Stimulated activated naive CD4-positive, alpha-beta T cell (primary cell): ENCODE data around the gene CCL18.
"Not testable (repeated sequence)": the region's sequence is repeated elsewhere in the genome, so short reads cannot be mapped to it uniquely, and the experiment has no call there.

Source experiments
- DNase-seq, 6 experiments: peaks; one replicate each; lab custom pipeline; 2025; lab: John Stamatoyannopoulos, UW

CCL18 gene

DNA sequence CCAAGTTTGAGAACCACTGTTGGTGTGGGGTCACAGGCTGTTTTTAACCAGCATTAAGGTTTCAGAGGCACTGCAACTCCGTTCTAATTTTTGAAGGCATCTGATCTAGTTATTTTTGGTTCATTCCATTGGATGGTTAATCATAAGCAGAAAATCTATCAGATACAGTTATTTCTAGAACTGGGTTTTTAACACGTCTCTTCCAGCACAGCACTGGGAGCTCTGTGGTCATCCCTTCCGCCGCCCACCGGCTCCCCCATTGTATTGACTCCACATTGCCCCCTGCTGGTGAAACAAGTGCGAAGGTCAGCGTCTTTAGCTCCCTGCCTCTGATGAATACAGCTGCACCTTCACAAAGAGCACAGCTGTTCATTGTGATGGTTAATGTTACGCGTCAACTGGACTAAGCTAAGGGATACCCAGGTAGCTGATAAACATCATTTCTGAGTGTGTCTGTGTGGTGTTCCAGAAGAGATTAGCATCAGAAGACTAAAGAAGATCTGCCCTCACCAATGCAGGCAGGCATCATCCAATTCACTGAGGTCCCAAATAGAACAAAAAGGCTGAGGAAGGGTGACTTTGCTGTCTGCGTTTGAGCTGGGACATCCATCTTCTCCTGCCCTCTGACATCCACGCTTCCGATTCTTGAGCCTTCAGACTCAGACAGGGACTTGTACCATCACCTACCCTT is 8.5 kb downstream of the CCL18 start:
- DNase-seq, result peak in 4 of 6 experiments; percentile 1 to 21 (median 4)

DNA sequence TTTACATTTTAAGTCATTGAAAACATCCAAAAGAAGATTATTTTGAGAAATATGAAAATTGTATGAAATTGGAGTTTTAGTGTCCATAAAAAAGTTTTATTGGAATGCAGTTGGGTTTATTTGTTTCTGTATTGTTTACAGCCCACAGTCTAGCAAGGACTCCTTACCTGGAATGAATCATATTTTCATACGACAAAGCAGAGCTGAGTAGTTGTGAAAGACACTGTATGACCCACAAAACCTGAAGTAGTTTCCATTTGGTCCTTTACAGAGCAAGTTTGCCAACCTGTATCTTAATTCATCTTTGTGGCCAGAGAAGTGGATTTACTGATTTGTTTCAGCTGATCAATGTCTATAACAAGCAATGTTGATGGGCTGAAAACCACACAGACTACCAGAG is 10.3 kb downstream of the CCL18 start:
- DNase-seq, result no peak

DNA sequence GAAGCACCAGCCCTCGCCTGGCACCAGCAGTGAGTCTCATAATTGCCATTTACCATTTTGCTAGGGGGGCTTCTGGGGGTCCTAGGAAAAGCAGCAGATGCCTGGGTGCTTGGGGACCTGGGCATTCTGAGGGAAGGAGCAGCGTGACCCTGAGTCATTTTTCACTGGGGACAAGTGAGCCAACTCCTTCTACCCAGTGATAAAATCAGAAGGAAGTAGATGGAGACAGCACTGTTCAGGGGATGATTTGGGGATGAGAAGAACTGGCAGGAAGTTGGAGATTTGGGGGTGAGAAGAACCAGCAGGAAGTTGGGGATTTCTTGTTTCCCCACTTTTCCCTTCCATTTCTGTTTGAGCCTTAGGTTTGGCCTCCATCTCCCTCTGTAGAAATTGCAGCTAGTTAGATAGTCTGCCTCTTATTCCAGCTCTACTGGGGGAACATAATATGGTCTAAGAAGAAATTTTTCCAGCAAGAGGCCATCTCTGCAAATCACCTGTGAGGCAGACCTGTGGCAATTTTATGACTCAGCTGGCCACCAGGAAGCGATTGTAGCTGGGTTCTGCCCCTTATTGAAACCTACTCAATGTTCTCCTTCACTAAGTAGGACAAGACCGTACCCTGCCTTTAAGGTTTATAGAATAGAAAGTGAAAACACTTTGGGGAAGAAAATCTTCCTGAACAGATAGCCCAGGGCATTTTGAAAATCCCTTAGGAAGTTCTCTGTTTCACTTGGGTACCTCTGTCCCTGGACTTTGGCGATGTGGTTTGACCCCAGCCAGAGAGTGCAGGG is 17.8 kb downstream of the CCL18 start:
- not testable (repeated sequence) for DNase-seq

- DNase-seq, result not testable (repeated sequence)
Observed at GRCh38 chr17:36082482-36083120, 18.5 kb downstream of the CCL18 start.

- not testable (repeated sequence) for DNase-seq
Observed at GRCh38 chr17:36083691-36084090, 19.6 kb downstream of the CCL18 start.

DNA sequence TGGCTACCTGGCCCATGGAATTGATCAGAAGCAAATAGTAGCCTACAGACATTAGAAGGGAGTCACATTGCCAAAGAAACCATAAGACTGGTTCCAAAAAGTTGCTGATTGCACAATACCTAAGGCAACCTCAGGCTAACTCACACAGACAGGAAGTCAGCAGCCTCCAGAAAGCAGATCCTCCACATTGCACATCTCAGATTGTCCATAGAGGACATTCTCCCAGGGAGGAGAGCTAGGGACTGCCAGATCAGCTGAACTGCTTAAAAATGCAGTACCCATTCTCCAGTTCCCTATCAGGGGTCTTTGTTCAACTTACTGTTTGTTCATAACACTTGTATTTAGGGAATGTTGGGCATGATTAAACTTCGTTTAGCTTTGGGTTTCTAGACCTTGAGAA is 21.7 kb downstream of the CCL18 start:
- no peak for DNase-seq

DNA sequence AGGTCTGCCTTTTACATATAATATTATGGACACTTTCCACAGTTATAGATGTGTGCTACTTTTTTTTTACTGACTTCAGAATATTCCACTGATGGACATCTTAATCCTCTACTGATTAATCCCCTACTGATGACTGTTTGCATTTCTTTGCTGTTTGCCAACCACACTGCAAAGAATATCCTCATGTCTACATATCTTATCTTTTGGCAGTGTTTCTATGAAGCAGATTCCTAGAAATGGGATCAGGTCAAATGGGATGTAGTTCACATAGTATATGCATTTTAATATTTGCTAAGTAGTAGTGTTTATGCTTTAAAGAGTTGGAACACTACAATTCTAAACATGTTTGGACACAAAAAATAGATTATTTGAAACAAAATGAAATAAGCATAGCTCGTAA is 22.7 kb downstream of the CCL18 start:
- no peak for DNase-seq

- not testable (repeated sequence) for DNase-seq
Observed at GRCh38 chr17:36087471-36087870, 23.4 kb downstream of the CCL18 start.

DNA sequence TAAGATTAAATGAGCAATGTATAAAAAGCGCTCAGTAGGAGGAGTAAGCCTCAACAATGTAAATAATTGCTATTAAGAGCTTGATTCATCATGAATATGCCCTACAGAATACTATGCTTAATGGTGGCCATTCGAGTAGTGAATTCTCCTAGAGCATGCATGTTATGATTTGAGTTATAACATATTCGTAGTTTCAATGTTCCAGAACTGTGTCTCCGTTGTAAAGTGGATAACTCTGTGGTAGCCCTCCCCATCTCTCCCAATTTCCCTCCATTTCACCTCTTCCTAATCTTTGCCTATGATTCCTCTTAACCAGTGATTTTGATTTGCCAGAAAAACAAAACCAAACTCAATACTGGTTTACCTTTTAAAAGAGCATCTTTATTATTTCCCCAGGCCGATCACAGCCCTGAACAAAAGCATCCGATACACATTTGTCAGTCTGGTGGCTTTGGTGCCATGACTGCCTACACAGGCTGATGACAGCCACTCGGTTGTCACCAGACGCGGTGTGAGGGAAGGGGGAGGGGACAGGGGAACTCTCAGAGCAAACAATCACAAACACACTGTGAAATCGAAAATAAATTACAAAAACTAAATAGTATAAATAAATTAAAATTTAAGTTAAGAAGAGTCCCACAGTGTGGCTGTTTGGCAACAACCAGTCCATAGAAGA is 24.0 kb downstream of the CCL18 start:
- not testable (repeated sequence) for DNase-seq

DNA sequence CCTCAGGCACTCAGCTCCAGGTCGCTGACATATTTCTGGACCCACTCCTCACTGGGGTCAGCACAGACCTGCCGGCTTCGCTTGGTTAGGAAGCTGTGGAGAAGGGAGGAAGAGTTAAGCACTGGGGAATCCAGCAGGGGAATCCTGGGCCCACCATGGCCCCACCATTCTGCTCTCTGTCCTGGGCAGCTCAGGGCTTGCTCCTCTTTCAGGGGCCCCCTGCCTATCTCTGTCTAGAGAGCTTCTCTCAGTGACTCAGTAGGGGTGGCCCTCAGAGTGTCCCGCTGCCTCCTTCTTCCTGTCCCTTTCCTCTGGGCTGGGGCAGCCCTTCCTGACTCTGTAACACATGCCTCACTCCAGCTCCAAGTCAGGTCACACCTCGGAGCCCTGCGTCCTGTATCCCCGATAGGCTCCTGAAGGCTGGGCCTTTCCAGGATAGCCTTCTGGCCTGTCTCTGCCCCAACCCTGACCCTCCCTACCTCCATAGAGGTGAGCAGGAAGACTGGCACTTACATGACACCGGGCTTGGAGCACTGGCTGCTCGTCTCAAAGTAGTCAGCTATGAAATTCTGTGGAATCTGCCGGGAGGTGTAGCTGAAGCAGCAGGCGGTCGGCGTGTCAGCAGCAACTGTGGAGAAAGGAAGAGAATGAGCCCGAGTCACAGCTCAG is 24.7 kb downstream of the CCL18 start:
- no peak for DNase-seq

DNA sequence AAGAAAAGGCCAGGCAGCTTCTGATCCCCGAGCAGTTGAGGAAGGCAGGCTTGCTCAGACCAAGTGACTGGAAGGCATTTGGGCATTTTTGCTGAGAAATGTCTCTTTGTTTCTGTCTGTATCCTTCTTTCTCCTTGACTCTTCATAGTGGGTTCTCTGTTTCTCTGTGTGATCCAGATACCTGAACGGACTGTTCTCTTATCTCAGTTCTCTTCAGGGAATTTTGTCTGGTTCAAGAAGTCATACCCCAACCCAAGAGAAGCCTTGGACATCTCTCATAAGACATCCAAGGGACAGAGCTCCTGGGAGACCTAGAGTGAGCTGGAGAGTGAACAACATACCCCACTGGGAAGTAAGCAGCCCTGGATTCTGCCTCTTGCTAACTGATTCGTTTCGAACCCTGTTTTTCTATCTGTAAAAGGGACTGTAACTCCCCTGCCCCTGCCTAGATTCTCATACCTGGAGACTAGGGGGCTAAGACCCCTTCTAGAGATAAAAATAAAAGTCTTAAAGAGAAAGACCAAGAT is 25.3 kb downstream of the CCL18 start:
- no peak for DNase-seq

DNA sequence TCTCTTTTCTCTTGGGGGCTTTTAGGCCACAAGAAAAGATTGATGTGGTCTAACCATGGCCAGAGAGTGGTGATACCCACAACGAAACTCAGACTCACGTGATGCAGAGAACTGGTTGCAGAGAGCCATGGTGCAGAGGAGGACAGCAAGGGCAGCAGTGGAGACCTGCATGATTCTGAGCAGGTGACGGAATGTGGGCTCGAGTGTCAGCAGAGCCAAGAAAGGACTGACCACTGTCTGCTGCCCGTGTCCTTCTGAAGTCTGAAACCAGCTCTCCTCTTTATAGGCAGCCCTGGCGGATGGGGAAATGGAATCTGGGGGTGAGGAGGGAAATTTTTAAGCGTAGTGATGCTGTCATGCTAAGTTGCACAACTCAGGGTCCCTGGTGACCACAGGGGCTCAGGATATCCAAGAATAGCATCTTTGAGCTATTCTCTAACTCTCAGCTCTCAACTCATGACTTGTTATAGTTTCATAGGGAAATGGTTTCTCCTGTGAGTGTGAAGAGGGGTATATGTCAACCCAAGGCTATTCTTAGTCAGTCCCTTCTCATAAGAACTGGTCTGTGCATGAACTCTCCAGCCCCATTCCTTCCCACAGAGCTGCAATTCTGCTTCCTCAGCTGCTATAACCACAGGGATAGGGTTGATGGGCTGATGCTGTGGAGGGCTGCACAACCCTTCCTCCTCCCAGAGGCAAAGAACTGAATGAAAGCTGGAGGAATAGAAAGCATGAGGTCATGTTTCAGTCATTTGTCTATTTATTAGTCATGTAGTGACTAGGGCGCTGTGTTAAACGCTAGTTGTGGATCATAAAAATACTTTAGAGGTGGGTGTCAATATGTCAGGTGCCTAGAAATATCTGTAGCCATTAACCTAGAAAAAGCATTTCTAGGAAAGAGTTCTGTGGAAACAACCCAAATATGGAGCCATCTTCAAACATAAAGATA is 26.1 kb downstream of the CCL18 start, which contains the start of gene CCL3:
TSS of gene CCL3 (minus strand) at position 256 of the 949 bp plus-strand sequence. CDS start at position 171, 85 bp downstream.
- no peak for DNase-seq

GRCh38 chr17:36092230-36092629 is 28.2 kb downstream of the CCL18 start:
- no peak for DNase-seq

DNA sequence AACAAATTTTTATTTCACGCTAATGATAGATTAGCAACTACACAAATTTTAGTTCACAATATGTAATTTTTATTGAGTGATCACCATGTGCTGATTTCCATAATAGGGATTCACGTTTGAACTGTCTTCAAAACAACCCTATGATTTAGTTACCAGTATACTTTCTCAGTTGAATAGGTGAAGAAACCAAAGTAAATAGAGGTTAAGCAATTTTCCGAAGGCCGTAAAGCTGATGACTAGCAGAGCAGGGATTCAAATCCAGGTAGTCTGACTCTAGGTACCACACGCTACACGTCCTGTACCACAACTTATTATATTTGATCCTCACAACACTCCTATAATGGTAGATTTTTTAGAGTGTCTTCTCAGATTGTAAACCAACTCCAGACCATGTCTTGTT is 28.6 kb downstream of the CCL18 start:
- not testable (repeated sequence) for DNase-seq

GRCh38 chr17:36094232-36094631 is 30.2 kb downstream of the CCL18 start:
- no peak for DNase-seq

- DNase-seq, result no peak
Observed at GRCh38 chr17:36094746-36095145, 30.7 kb downstream of the CCL18 start.

DNA sequence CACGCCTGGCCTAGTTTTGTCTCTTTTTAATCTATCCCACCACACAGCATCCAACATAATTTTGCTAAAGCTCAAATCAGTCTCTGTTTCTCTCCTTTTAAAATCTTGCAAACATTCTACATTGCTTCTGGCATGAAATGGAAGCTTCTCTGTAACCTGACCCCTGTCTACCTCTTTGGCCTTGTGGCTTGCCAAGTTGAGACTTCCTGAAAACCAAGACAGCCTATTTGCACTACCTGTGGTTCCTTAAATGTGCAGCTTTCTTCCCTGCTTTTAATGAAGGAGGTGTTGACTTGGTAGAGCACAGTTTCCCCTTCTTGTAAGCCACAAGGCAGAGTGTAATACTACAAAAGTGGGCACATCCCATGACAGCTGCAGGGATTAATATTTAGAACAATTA is 31.9 kb downstream of the CCL18 start:
- no peak for DNase-seq

DNA sequence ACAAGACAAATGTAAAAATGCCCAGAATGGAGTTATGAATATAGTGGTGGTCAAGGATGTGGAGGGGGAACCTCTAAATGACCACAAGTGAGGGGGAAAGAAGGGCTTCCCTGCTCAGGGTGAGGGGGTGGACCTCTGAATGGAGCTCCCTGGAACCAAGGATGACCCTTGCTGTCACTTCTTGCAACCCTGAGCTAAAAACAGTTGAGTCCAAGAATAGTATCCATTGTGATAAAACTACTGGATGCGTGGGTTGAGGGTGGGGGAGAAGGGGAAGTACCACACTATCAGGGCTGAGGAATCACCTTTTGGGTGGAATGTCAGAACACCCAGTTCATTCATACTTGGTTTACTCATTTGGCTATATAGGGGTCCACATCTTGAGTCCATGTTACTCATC is 34.9 kb downstream of the CCL18 start:
- DNase-seq, result not testable (repeated sequence)

- DNase-seq, result not testable (repeated sequence)
Observed at GRCh38 chr17:36103401-36103975, 39.4 kb downstream of the CCL18 start, which contains the start of gene CCL4. CCL4 (plus strand) TSS chr17:36103827; CDS start chr17:36103906, 79 bp downstream.

DNA sequence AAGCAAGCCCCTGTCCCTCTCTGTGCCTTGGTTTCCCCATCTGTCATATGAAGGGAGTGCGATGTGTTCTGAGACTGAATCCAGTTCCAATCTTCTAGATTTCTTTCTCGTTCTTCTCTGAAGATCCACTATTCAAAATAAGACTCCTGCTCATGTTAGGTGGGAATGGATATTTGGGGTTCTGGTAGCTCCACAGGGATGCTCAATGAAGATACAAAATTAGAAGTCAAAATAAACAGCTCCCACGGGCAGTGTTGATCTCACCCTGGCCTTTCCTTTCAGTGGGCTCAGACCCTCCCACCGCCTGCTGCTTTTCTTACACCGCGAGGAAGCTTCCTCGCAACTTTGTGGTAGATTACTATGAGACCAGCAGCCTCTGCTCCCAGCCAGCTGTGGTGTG is 40.2 kb downstream of the CCL18 start:
- not testable (repeated sequence) for DNase-seq
